Loucy (cell line): ENCODE results near the gene IGFBP5.
A peak's percentile ranks its signal among the peaks of the same experiment; 100 is the strongest.

Experiments used
- H2AFZ ChIP-seq: fragments of 200-600 bp; sonication (generic); 2 replicates; pipeline ENCODE4 v1.6.0; 2016; ENCODE audit warnings: antibody characterized with exemption, mild to moderate bottlenecking, low read length, moderate library complexity
- H3F3A ChIP-seq: fragments of 200-600 bp; 2 replicates; pipeline ENCODE4 v1.6.0; 2016; ENCODE audit warnings: antibody characterized with exemption, low read depth, mild to moderate bottlenecking
- H3K27me3 ChIP-seq: fragments of 200-600 bp; sonication (generic); 2 replicates; pipeline ENCODE4 v1.6.1; 2014; ENCODE audit warnings: low read length, mild to moderate bottlenecking; ENCODE audit not compliant: insufficient read depth, poor library complexity, severe bottlenecking
- H3K36me3 ChIP-seq: fragments of 200-600 bp; sonication (generic); 2 replicates; pipeline ENCODE4 v1.6.1; 2016; ENCODE audit warnings: low read length; ENCODE audit not compliant: insufficient read depth
- H3K4me1 ChIP-seq: fragments of 200-600 bp; sonication (generic); 2 replicates; pipeline ENCODE4 v1.5.1; 2014; ENCODE audit warnings: low read length, mild to moderate bottlenecking; ENCODE audit not compliant: insufficient read depth, poor library complexity, severe bottlenecking
- H3K4me2 ChIP-seq: fragments of 200-600 bp; sonication (generic); 2 replicates; pipeline ENCODE4 v1.6.0; 2014; ENCODE audit warnings: antibody characterized with exemption, low read length, low read depth, mild to moderate bottlenecking; ENCODE audit not compliant: poor library complexity, severe bottlenecking
- H3K4me3 ChIP-seq: fragments of 200-600 bp; sonication (generic); 2 replicates; pipeline ENCODE4 v1.5.1; 2014; ENCODE audit warnings: low read length, mild to moderate bottlenecking, mixed read lengths; ENCODE audit not compliant: poor library complexity, severe bottlenecking
- H3K79me2 ChIP-seq: fragments of 200-600 bp; sonication (generic); 2 replicates; pipeline ENCODE4 v1.6.1; 2014; ENCODE audit warnings: low read length; ENCODE audit not compliant: insufficient read depth
- H3K9ac ChIP-seq: fragments of 200-600 bp; sonication (generic); 2 replicates; pipeline ENCODE4 v1.6.0; 2014; ENCODE audit warnings: mild to moderate bottlenecking, low read depth, low read length, moderate library complexity; ENCODE audit not compliant: poor library complexity, severe bottlenecking
- H3K9me2 ChIP-seq: fragments of 200-600 bp; sonication (generic); replicated peaks from 2 replicates; pipeline ENCODE4 v1.6.1; 2016; ENCODE audit warnings: low read depth, low read length, mixed read lengths
- H3K9me3 ChIP-seq: fragments of 200-600 bp; sonication (generic); 2 replicates; pipeline ENCODE4 v1.6.1; 2014; ENCODE audit warnings: mild to moderate bottlenecking, antibody characterized with exemption, low read length, low read depth; ENCODE audit not compliant: insufficient read depth
- H4K20me1 ChIP-seq: fragments of 200-600 bp; sonication (generic); 2 replicates; pipeline ENCODE4 v1.6.0; 2014; ENCODE audit warnings: antibody characterized with exemption, low read length, mild to moderate bottlenecking; ENCODE audit not compliant: insufficient read depth, poor library complexity, severe bottlenecking
- EZH2phosphoT487 ChIP-seq: fragments of 200-600 bp; IDR thresholded peaks from 2 replicates; pipeline ENCODE4 v1.6.1; 2018; ENCODE audit warnings: antibody characterized with exemption, mild to moderate bottlenecking, moderate library complexity, borderline replicate concordance
- TF ChIP-seq, protein P1 (sequence below): fragments of 200-600 bp; sonication (generic); conservative IDR thresholded peaks from 2 replicates; pipeline ENCODE4 v1.5.1; 2014; ENCODE audit warnings: mild to moderate bottlenecking, antibody characterized with exemption, low read length

IGFBP5 gene

DNA sequence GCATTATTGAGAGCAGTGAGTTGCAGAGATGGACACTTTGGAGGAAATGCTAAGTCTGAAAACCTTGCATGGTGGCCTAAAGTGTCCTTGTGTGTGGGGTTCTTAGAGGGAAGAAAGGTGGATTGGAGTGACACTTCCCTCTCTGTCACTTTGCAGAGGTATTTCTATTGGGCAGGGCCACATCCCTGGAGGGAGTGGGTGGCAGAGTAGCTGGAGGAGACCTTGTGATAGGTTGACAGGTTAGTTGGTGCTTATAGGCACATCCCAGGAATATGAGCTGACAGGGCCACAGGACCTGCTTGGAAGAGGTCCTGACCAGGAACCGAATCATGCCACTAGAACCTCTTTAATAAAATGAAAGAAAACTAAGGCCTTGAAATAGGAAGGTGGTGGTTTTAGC, 972 bp upstream of the IGFBP5 start:
- peaks cover 37% of the 10 kb centered on the region for H3K4me1 ChIP-seq
- H3K36me3 ChIP-seq: no peaks in the 10 kb centered on the region
- peak overlapping the region; percentile 89 for H3K4me2 ChIP-seq
- H3K9me3 ChIP-seq: no peaks in the 10 kb centered on the region
- no peaks in the 10 kb centered on the region for H3K9me2 ChIP-seq
- H3K9ac ChIP-seq: no peak overlapping the region
- H2AFZ ChIP-seq: no peak overlapping the region
- no peaks in the 10 kb centered on the region for H3K79me2 ChIP-seq
- no peaks in the 10 kb centered on the region for H4K20me1 ChIP-seq
- TF ChIP-seq, protein P1, sequence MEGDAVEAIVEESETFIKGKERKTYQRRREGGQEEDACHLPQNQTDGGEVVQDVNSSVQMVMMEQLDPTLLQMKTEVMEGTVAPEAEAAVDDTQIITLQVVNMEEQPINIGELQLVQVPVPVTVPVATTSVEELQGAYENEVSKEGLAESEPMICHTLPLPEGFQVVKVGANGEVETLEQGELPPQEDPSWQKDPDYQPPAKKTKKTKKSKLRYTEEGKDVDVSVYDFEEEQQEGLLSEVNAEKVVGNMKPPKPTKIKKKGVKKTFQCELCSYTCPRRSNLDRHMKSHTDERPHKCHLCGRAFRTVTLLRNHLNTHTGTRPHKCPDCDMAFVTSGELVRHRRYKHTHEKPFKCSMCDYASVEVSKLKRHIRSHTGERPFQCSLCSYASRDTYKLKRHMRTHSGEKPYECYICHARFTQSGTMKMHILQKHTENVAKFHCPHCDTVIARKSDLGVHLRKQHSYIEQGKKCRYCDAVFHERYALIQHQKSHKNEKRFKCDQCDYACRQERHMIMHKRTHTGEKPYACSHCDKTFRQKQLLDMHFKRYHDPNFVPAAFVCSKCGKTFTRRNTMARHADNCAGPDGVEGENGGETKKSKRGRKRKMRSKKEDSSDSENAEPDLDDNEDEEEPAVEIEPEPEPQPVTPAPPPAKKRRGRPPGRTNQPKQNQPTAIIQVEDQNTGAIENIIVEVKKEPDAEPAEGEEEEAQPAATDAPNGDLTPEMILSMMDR: no peak
- TF ChIP-seq EZH2phosphoT487: no peak
- peak overlapping the region; percentile 9 for H3K4me3 ChIP-seq
- peaks cover 3% of the 10 kb centered on the region; the same call in 1 of the 2 replicates for H3F3A ChIP-seq
- H3K27me3 ChIP-seq: peaks cover 9% of the 10 kb centered on the region

DNA sequence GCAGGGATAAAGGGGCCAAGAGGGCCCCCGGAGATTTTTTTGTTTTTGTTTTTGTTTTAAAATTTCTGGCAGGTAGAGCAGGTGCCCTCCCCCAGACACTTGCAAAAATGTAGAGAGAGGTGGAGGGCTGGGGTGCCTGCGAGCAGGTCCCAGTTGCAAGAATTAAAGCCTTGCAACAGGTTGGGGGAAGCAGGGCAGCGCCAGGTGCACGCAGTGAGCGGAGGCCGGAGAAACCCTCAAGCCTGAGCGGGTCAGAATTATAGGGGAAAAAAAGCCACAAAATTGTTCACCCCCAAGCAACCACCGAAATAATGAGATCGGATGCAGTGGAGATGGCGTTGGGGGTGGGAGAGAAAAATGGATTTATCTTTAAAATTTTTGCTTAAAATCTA, 527 bp downstream of the IGFBP5 start:
- no peaks in the 10 kb centered on the region for H3K9me2 ChIP-seq
- H2AFZ ChIP-seq: peak overlapping the region; percentile 97
- TF ChIP-seq EZH2phosphoT487: no peak
- TF ChIP-seq, protein P1: no peak
- no peaks in the 10 kb centered on the region for H4K20me1 ChIP-seq
- H3K9me3 ChIP-seq: no peaks in the 10 kb centered on the region
- H3K4me3 ChIP-seq: peak overlapping the region; percentile 87
- H3K4me2 ChIP-seq: peak overlapping the region; percentile 89
- peaks cover 39% of the 10 kb centered on the region for H3K4me1 ChIP-seq
- no peaks in the 10 kb centered on the region for H3K36me3 ChIP-seq
- no peaks in the 10 kb centered on the region for H3K79me2 ChIP-seq
- H3K9ac ChIP-seq: peak overlapping the region; percentile 45
- peaks cover 3% of the 10 kb centered on the region; the same call in 1 of the 2 replicates for H3F3A ChIP-seq
- H3K27me3 ChIP-seq: peaks cover 9% of the 10 kb centered on the region

DNA sequence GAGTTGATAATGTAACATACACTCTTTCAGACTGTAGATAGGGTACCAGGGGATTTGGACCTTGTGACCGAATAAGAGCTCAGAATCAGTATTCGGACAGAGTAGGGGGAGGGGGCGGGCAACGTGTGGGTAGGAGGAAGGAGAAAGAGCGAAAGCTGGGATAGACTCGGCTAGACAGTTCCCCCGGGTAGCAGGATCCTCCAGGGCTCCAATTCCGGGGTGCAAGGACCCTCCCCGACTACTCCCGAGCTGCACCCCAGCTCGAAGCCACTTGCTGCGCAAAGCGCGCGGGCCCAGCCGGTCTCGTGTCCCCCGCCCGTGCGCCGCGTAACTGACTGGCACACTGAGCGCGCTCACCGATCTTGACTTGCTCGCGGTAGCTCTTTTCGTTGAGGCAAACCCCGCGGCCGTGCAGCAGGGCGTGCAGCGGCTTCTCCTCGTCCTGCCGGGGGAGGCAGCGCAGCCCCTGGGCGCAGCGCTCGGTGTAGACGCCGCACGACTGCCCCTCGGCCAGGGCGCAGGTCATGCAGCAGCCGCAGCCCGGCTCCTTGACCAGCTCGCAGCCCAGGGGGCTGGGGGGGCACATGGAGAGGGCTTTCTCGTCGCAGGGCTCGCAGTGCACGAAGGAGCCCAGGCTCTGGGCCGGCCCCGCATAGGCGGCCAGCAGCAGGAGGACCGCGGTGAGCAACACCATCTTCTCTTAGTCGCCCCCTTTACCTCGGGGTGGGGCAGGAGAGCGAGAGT, 1.1 kb downstream of the IGFBP5 start:
- Histone ChIP-seq H3K4me3 (peak overlapping the region; percentile 87), H3K4me2 (peak overlapping the region; percentile 89), H3K9me2 (no peaks in the 10 kb centered on the region), H3K27me3 (peaks cover 9% of the 10 kb centered on the region), H3K9ac (peak overlapping the region; percentile 45), H3K4me1 (peaks cover 39% of the 10 kb centered on the region), H2AFZ (peak overlapping the region; percentile 97), H3F3A (peaks cover 3% of the 10 kb centered on the region; the same call in 1 of the 2 replicates), H4K20me1 (no peaks in the 10 kb centered on the region), H3K36me3 (no peaks in the 10 kb centered on the region), H3K9me3 (no peaks in the 10 kb centered on the region), H3K79me2 (no peaks in the 10 kb centered on the region)
- no peak for TF ChIP-seq EZH2phosphoT487
- TF ChIP-seq, protein P1: peak; percentile 13; the same call in 1 of the 2 replicates
